ENCODE data around the gene PALLD. TPM values are rescaled to one million over a fixed set of nuclear protein-coding genes. Genes with fewer than 3 reads are reported as not detected.

Gene PALLD
- total and polyA plus RNA-seq, 2 of the 13 experiments (the other 11 are each of a cell fraction or from before 2014, with no cell fraction given): 0.50 to 1.5 TPM

DNA sequence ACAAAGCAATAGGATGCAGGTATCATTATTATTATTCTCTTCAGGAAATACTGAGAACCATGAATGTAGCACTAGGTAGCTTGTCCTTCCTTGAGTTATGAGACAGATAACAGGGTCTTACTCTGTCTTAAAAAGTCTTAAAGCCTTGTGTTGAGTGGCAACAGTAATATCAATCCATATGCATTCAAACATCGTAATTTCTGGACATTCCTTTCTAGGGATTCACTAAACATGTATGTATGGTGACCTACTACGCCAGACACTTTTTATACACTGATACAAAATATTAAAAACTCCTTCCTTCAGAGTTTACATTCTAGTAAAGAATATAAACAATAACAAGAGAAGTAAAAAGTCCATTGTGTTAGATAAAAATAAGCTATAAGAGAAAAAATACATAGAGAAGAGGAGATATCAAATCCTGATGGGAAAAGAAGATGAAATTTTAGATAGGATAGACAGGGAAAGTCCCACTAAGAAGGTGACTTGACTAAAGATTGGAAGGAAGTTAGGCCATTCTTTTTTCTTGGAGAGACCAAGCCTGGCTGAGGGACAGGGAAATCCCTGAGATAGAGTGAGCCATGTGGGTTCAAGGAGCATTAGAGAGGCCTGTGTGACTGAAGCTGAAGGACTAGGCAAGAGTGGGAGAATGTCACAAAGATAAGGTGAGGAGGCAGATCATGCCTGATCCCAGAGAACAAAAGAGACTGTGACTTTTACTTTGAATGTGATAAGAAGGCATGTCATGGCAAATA is 11.5 kb upstream of the PALLD start (continued):
- TF ChIP-seq, protein P1, sequence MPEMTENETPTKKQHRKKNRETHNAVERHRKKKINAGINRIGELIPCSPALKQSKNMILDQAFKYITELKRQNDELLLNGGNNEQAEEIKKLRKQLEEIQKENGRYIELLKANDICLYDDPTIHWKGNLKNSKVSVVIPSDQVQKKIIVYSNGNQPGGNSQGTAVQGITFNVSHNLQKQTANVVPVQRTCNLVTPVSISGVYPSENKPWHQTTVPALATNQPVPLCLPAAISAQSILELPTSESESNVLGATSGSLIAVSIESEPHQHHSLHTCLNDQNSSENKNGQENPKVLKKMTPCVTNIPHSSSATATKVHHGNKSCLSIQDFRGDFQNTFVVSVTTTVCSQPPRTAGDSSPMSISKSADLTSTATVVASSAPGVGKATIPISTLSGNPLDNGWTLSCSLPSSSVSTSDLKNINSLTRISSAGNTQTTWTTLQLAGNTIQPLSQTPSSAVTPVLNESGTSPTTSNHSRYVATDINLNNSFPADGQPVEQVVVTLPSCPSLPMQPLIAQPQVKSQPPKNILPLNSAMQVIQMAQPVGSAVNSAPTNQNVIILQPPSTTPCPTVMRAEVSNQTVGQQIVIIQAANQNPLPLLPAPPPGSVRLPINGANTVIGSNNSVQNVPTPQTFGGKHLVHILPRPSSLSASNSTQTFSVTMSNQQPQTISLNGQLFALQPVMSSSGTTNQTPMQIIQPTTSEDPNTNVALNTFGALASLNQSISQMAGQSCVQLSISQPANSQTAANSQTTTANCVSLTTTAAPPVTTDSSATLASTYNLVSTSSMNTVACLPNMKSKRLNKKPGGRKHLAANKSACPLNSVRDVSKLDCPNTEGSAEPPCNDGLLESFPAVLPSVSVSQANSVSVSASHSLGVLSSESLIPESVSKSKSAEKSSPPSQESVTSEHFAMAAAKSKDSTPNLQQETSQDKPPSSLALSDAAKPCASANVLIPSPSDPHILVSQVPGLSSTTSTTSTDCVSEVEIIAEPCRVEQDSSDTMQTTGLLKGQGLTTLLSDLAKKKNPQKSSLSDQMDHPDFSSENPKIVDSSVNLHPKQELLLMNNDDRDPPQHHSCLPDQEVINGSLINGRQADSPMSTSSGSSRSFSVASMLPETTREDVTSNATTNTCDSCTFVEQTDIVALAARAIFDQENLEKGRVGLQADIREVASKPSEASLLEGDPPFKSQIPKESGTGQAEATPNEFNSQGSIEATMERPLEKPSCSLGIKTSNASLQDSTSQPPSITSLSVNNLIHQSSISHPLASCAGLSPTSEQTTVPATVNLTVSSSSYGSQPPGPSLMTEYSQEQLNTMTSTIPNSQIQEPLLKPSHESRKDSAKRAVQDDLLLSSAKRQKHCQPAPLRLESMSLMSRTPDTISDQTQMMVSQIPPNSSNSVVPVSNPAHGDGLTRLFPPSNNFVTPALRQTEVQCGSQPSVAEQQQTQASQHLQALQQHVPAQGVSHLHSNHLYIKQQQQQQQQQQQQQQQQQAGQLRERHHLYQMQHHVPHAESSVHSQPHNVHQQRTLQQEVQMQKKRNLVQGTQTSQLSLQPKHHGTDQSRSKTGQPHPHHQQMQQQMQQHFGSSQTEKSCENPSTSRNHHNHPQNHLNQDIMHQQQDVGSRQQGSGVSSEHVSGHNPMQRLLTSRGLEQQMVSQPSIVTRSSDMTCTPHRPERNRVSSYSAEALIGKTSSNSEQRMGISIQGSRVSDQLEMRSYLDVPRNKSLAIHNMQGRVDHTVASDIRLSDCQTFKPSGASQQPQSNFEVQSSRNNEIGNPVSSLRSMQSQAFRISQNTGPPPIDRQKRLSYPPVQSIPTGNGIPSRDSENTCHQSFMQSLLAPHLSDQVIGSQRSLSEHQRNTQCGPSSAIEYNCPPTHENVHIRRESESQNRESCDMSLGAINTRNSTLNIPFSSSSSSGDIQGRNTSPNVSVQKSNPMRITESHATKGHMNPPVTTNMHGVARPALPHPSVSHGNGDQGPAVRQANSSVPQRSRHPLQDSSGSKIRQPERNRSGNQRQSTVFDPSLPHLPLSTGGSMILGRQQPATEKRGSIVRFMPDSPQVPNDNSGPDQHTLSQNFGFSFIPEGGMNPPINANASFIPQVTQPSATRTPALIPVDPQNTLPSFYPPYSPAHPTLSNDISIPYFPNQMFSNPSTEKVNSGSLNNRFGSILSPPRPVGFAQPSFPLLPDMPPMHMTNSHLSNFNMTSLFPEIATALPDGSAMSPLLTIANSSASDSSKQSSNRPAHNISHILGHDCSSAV (CRISPR knock-in tag; IDR thresholded peaks at IDR 0.05; ENCODE audit: borderline replicate concordance): no peak
- TF ChIP-seq, protein P2, sequence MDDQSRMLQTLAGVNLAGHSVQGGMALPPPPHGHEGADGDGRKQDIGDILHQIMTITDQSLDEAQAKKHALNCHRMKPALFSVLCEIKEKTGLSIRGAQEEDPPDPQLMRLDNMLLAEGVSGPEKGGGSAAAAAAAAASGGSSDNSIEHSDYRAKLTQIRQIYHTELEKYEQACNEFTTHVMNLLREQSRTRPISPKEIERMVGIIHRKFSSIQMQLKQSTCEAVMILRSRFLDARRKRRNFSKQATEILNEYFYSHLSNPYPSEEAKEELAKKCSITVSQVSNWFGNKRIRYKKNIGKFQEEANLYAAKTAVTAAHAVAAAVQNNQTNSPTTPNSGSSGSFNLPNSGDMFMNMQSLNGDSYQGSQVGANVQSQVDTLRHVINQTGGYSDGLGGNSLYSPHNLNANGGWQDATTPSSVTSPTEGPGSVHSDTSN (CRISPR knock-in tag; IDR thresholded peaks at IDR 0.05; ENCODE audit: borderline replicate concordance): no peak
- no peak for TF ChIP-seq ZNF567 (CRISPR knock-in tag; IDR thresholded peaks at IDR 0.05; ENCODE audit: borderline replicate concordance)
